GM10266 (cell line): ENCODE results near the gene GAB2.

ENCODE experiments used
- DNase-seq: peaks from one replicate; pipeline ENCODE4 v3.0.0; 2012; ENCODE audit errors: extremely low spot score
- CTCF ChIP-seq: IDR thresholded peaks from 2 replicates; pipeline ENCODE4 v1.5.1; 2012; ENCODE audit warnings: mild to moderate bottlenecking, low read depth; ENCODE audit not compliant: control insufficient read depth, insufficient read depth; ENCODE audit errors: missing control alignments

GAB2 gene

GRCh38 chr11:78386215-78386941 is 31.2 kb downstream of the GAB2 start:
- no peak for TF ChIP-seq CTCF
- no peak for DNase-seq

DNA sequence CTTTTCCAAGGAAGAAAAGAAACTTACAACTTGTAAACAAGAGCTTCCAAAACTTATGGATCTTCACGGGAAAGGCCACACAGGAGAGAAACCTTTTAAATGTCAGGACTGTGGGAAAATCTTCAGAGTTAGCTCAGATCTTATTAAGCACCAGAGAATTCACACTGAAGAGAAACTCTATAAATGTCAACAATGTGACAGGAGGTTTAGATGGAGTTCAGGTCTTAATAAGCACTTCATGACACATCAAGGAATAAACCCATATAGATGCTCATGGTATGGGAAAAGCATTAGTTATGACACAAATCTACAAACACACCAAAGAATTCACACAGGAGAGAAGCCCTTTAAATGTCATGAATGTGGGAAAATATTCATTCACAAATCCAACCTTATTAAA is 32.4 kb downstream of the GAB2 start:
- no peak for DNase-seq
- no peak for TF ChIP-seq CTCF

GRCh38 chr11:78384231-78384630 is 33.4 kb downstream of the GAB2 start:
- DNase-seq = no peak
- no peak for TF ChIP-seq CTCF

- no peak for DNase-seq
- no peak for TF ChIP-seq CTCF
Observed at GRCh38 chr11:78381865-78382264, 35.8 kb downstream of the GAB2 start.

DNA sequence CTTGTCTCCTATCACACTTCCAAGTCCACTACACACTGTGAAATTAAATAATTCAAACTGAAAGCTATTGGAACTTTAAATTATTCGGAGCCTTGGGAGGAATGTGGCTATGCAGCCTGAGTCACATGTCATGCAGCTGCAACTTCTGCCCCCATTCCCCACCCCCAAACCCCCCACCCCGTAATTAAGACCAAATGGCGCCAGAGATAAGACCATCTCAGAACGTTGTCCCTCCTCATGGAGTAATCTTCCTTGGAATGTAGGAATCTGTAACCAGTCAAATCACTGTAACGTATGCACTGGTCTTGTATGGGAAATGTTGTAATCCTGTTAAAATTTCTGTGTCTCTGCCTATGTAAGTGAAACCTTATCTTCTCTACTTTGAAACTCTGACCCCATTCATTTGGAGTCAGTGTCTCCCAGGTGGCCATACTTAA is 37.0 kb downstream of the GAB2 start:
- TF ChIP-seq CTCF = no peak
- DNase-seq = no peak

- DNase-seq = peak; percentile 33
- TF ChIP-seq CTCF = no peak
Observed at GRCh38 chr11:78379039-78379670, 38.5 kb downstream of the GAB2 start.
